Liver (tissue), 9 donors: Measurements from ENCODE around the gene ZNF584. TPM values are rescaled to one million over a fixed set of nuclear protein-coding genes. Genes with fewer than 3 reads are reported as not detected.

ENCODE experiments used
- DNase-seq: peaks from one replicate; pipeline ENCODE4 v3.0.0-alpha.2; 2017; ENCODE audit warnings: low spot score
- H3K27ac ChIP-seq, 2 donors: one replicate each; pipeline ENCODE4 v1.7.0; 2013; ENCODE audit warnings: inconsistent platforms in 2 of 2, low read length in 2 of 2, control low read depth in 1 of 2, low read depth in 1 of 2, mild to moderate bottlenecking in 1 of 2
- H3K27me3 ChIP-seq, 4 donors: one replicate each; pipeline versions ENCODE4 v1.6.1 to v1.7.0; 2013; ENCODE audit warnings: low read length in 3 of 4, inconsistent platforms in 1 of 4, mild to moderate bottlenecking in 1 of 4, moderate library complexity in 1 of 4; ENCODE audit not compliant: control insufficient read depth in 4 of 4, insufficient read depth in 4 of 4
- H3K36me3 ChIP-seq, 4 donors: one replicate each; pipeline versions ENCODE4 v1.6.1 to v1.7.0; 2013; ENCODE audit warnings: low read length in 3 of 4, mild to moderate bottlenecking in 3 of 4, low read depth in 1 of 4, moderate library complexity in 1 of 4; ENCODE audit not compliant: control insufficient read depth in 4 of 4, insufficient read depth in 3 of 4
- H3K4me1 ChIP-seq, 4 donors: one replicate each; pipeline versions ENCODE4 v1.6.1 to v1.7.0; 2013; ENCODE audit warnings: low read length in 3 of 4, mild to moderate bottlenecking in 3 of 4, moderate library complexity in 1 of 4; ENCODE audit not compliant: control insufficient read depth in 4 of 4, insufficient read depth in 4 of 4
- H3K4me3 ChIP-seq, 3 donors: one replicate each; pipeline versions ENCODE4 v1.6.1 to v1.7.0; 2013; ENCODE audit warnings: low read length in 3 of 3, control low read depth in 1 of 3, low read depth in 1 of 3, mild to moderate bottlenecking in 1 of 3
- H3K9ac ChIP-seq, 2 donors: one replicate each; pipeline ENCODE4 v1.7.0; 2013; ENCODE audit warnings: low read length in 2 of 2, mild to moderate bottlenecking in 2 of 2, moderate library complexity in 2 of 2, control low read depth in 1 of 2, low read depth in 1 of 2
- H3K9me3 ChIP-seq, 4 donors: one replicate each; pipeline versions ENCODE4 v1.6.1 to v1.7.0; 2013; ENCODE audit warnings: low read length in 3 of 4; ENCODE audit not compliant: control insufficient read depth in 4 of 4
- EGR1 ChIP-seq, 2 donors: IDR thresholded peaks; 2 replicates each; pipeline ENCODE4 v1.6.1; 2016 to 2018; ENCODE audit warnings: antibody characterized with exemption in 2 of 2, low read depth in 2 of 2
- FOXA2 ChIP-seq: IDR thresholded peaks from 2 replicates; pipeline ENCODE4 v1.6.1; 2016; ENCODE audit warnings: antibody characterized with exemption
- GABPA ChIP-seq, 2 donors: IDR thresholded peaks in 1 of 2; conservative IDR thresholded peaks in 1 of 2; 2 replicates each; pipeline ENCODE4 v1.6.1; 2016; ENCODE audit warnings: antibody characterized with exemption in 2 of 2, mild to moderate bottlenecking in 1 of 2, moderate library complexity in 1 of 2
- JUND ChIP-seq, 2 donors: IDR thresholded peaks; 2 replicates each; pipeline ENCODE4 v1.6.1; 2016; ENCODE audit warnings: antibody characterized with exemption in 2 of 2
- NR2F2 ChIP-seq: IDR thresholded peaks from 2 replicates; pipeline ENCODE4 v1.6.1; 2016; ENCODE audit warnings: antibody characterized with exemption
- RAD21 ChIP-seq, 2 donors: IDR thresholded peaks; 2 replicates each; pipeline ENCODE4 v1.6.1; 2016; ENCODE audit warnings: antibody characterized with exemption in 2 of 2, mild to moderate bottlenecking in 2 of 2
- RXRA ChIP-seq, 2 donors: IDR thresholded peaks; 2 replicates each; pipeline ENCODE4 v1.6.1; 2017 to 2018; ENCODE audit warnings: antibody characterized with exemption in 2 of 2, mild to moderate bottlenecking in 1 of 2
- SP1 ChIP-seq: IDR thresholded peaks from 2 replicates; pipeline ENCODE4 v1.6.1; 2018; ENCODE audit warnings: antibody characterized with exemption, mild to moderate bottlenecking
- TAF1 ChIP-seq: conservative IDR thresholded peaks from 2 replicates; pipeline ENCODE4 v1.6.1; 2016; ENCODE audit warnings: antibody characterized with exemption, mild to moderate bottlenecking
- WGBS: extraction: QIAGEN DNeasy Blood & Tissue Kit; methylation state at CpG from one replicate; pipeline ENCODE4 v1.1.7; 2013; 5-methylcytosine and 5-hydroxymethylcytosine counted together
- polyA plus RNA-seq, 2 donors: library from polyadenylated mRNA; stranded (reverse) in 1 of 2; unstranded in 1 of 2; fragments of 200-250 nt in 1 of 2; fragments of >200 nt in 1 of 2; fragmentation: Nextera tagmentation in 1 of 2; extraction: Ambion mirVana in 1 of 2; gene quantifications; one replicate each; pipeline versions ENCODE4 v1.2.1 to v1.2.3, GENCODE V29; 2013 to 2015
- total RNA-seq, 2 donors: library from RNA; depleted of rRNA; stranded (reverse); fragments of >200 nt; gene quantifications; one replicate each; pipeline ENCODE4 v1.2.3, GENCODE V29; 2014
- TF ChIP-seq, protein P1 (sequence below): IDR thresholded peaks from 2 replicates; pipeline ENCODE4 v1.6.1; 2016; ENCODE audit warnings: antibody characterized with exemption
- TF ChIP-seq, protein P2 (sequence below): IDR thresholded peaks from 2 replicates; pipeline ENCODE4 v1.6.1; 2016; ENCODE audit warnings: antibody characterized with exemption
- TF ChIP-seq, protein P3 (sequence below): IDR thresholded peaks from 2 replicates; pipeline ENCODE4 v1.6.1; 2016; ENCODE audit warnings: antibody characterized with exemption, mild to moderate bottlenecking
- TF ChIP-seq, protein P4 (sequence below): fragments of 150-350 bp; IDR thresholded peaks from 2 replicates; pipeline ENCODE4 v1.5.1; 2017; ENCODE audit warnings: improper control_type of control experiment, low read depth, low read length; ENCODE audit not compliant: missing input control
- donor health status: healthy.
- donor health status: healthy.
- donor health status: healthy.
- donor health status: healthy.
- donor health status: healthy.

ZNF584 gene
- total and polyA plus RNA-seq, 4 donors, result 3.6 to 12.6 (median 10.0) TPM

DNA sequence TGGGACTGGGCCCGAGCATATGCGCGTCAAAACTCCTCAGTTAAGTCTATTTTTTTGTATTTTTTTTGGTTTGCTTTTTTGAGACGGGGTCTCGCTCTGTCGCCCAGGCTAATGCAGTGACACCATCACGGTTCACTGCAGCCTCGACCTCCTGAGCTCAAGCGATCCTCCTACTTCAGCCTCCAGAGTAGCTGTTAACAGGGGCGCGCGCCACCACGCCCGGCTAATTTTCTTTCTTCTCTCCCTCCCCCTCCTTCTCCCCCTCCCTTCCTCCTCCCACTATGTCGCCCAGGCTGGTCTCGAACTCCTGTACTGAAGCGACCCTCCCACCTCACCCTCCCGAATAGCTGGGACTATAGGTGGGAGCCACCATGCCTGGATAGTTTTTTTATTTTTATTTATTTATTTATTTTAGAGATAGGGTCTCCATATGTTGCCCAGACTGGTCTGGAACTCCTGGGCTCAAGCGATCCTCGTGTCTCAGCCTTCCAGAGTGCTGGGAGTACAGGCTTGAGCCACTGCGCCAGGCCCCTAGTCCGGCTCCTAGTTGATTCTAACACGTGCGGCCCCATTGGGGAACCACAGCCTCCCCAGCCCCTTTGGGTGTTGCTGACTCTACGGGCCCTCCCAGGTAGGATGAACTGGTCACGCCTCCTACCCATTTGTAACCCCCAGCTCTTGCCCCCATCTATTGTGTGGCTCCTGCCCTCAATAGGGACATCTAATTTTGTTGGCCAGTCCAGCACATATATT is 26.8 kb upstream of the ZNF584 start:
- H3K9me3 ChIP-seq, result no peaks in the 10 kb centered on the region
- H3K9ac ChIP-seq, result peak overlapping the region; percentile 6 to 36
- no peak for DNase-seq
- no peaks in the 10 kb centered on the region for H3K27me3 ChIP-seq
- H3K27ac ChIP-seq, result peak overlapping the region; percentile 22 to 60
- H3K36me3 ChIP-seq, result no peaks in the 10 kb centered on the region
- H3K4me1 ChIP-seq, result peaks cover 14 to 42% (median 27%) of the 10 kb centered on the region in 4 donors
- WGBS, result 37% methylated on average over 26 of the region's 26 CpGs
- peak overlapping the region; percentile 62 to 80 (median 71) for H3K4me3 ChIP-seq
- no peak for TF ChIP-seq SP1
- TF ChIP-seq RAD21 (IDR thresholded peaks at IDR 0.05), result no peak
- TF ChIP-seq JUND (IDR thresholded peaks at IDR 0.05), result no peak
- TF ChIP-seq RXRA (IDR thresholded peaks at IDR 0.05), result no peak
- TF ChIP-seq, protein P1, sequence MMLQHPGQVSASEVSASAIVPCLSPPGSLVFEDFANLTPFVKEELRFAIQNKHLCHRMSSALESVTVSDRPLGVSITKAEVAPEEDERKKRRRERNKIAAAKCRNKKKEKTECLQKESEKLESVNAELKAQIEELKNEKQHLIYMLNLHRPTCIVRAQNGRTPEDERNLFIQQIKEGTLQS, result no peak
- TF ChIP-seq, protein P2, sequence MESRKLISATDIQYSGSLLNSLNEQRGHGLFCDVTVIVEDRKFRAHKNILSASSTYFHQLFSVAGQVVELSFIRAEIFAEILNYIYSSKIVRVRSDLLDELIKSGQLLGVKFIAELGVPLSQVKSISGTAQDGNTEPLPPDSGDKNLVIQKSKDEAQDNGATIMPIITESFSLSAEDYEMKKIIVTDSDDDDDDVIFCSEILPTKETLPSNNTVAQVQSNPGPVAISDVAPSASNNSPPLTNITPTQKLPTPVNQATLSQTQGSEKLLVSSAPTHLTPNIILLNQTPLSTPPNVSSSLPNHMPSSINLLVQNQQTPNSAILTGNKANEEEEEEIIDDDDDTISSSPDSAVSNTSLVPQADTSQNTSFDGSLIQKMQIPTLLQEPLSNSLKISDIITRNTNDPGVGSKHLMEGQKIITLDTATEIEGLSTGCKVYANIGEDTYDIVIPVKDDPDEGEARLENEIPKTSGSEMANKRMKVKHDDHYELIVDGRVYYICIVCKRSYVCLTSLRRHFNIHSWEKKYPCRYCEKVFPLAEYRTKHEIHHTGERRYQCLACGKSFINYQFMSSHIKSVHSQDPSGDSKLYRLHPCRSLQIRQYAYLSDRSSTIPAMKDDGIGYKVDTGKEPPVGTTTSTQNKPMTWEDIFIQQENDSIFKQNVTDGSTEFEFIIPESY, result no peak
- TF ChIP-seq FOXA2, result no peak
- no peak for TF ChIP-seq GABPA (IDR thresholded peaks at IDR 0.05 in 1 of 2, conservative IDR thresholded peaks at IDR 0.05 in 1 of 2)
- TF ChIP-seq, protein P3, sequence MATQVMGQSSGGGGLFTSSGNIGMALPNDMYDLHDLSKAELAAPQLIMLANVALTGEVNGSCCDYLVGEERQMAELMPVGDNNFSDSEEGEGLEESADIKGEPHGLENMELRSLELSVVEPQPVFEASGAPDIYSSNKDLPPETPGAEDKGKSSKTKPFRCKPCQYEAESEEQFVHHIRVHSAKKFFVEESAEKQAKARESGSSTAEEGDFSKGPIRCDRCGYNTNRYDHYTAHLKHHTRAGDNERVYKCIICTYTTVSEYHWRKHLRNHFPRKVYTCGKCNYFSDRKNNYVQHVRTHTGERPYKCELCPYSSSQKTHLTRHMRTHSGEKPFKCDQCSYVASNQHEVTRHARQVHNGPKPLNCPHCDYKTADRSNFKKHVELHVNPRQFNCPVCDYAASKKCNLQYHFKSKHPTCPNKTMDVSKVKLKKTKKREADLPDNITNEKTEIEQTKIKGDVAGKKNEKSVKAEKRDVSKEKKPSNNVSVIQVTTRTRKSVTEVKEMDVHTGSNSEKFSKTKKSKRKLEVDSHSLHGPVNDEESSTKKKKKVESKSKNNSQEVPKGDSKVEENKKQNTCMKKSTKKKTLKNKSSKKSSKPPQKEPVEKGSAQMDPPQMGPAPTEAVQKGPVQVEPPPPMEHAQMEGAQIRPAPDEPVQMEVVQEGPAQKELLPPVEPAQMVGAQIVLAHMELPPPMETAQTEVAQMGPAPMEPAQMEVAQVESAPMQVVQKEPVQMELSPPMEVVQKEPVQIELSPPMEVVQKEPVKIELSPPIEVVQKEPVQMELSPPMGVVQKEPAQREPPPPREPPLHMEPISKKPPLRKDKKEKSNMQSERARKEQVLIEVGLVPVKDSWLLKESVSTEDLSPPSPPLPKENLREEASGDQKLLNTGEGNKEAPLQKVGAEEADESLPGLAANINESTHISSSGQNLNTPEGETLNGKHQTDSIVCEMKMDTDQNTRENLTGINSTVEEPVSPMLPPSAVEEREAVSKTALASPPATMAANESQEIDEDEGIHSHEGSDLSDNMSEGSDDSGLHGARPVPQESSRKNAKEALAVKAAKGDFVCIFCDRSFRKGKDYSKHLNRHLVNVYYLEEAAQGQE, result no peak
- no peak for TF ChIP-seq NR2F2
- TF ChIP-seq, protein P4, sequence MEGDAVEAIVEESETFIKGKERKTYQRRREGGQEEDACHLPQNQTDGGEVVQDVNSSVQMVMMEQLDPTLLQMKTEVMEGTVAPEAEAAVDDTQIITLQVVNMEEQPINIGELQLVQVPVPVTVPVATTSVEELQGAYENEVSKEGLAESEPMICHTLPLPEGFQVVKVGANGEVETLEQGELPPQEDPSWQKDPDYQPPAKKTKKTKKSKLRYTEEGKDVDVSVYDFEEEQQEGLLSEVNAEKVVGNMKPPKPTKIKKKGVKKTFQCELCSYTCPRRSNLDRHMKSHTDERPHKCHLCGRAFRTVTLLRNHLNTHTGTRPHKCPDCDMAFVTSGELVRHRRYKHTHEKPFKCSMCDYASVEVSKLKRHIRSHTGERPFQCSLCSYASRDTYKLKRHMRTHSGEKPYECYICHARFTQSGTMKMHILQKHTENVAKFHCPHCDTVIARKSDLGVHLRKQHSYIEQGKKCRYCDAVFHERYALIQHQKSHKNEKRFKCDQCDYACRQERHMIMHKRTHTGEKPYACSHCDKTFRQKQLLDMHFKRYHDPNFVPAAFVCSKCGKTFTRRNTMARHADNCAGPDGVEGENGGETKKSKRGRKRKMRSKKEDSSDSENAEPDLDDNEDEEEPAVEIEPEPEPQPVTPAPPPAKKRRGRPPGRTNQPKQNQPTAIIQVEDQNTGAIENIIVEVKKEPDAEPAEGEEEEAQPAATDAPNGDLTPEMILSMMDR, result no peak
- TF ChIP-seq TAF1, result no peak
- no peak for TF ChIP-seq EGR1 (IDR thresholded peaks at IDR 0.05; ENCODE audit: low read depth in 2 of 2)

DNA sequence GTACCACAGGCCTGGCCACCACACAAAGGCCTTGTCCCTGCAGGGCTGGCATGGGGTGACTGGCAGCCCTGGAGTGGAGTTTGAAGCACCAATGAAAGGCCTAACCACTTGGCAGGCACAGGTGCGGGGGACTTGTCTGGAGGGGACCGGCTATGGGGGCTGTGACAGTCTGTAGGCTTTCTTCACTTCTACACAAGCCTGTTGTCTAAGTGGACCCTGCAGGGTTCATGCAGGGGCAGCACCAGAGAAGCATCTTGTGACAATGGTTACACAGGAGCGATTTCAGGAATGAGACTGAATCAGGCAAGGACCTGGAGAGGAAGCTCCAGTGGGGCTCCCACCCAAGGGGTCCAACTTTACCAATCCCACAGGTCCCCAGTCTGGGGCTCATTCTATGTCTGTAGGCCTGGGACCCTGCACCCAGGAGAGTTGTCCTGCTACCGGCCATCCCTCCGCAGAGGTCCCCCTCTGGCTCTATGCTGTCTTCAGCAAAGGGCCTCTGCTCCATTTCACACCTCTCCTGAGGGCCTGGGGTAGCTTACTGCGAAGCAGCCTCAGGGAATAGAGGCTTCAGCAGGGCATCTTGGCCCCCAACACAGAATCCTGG is 25.3 kb upstream of the ZNF584 start:
- Histone ChIP-seq H3K9me3 (no peaks in the 10 kb centered on the region), H3K4me1 (peaks cover 14 to 46% (median 34%) of the 10 kb centered on the region in 4 donors), H3K36me3 (no peaks in the 10 kb centered on the region), H3K9ac (no peak overlapping the region), H3K4me3 (no peak overlapping the region), H3K27ac (no peak overlapping the region), H3K27me3 (no peaks in the 10 kb centered on the region)
- WGBS, result 92% methylated on average over 6 of the region's 6 CpGs
- DNase-seq, result no peak
- no peak for TF ChIP-seq FOXA2
- TF ChIP-seq RAD21 (IDR thresholded peaks at IDR 0.05), result no peak
